SH-SY5Y (cell line): ENCODE measurements around the gene NOTUM.

Experiments
- GATA2 ChIP-seq: IDR thresholded peaks from 2 replicates; pipeline ENCODE4 v1.6.1; 2011; ENCODE audit warnings: mild to moderate bottlenecking, low read depth, low read length
- GATA3 ChIP-seq: IDR thresholded peaks from 2 replicates; pipeline ENCODE4 v1.6.1; 2011; ENCODE audit warnings: low read depth, mild to moderate bottlenecking, low read length, moderate library complexity

DNA sequence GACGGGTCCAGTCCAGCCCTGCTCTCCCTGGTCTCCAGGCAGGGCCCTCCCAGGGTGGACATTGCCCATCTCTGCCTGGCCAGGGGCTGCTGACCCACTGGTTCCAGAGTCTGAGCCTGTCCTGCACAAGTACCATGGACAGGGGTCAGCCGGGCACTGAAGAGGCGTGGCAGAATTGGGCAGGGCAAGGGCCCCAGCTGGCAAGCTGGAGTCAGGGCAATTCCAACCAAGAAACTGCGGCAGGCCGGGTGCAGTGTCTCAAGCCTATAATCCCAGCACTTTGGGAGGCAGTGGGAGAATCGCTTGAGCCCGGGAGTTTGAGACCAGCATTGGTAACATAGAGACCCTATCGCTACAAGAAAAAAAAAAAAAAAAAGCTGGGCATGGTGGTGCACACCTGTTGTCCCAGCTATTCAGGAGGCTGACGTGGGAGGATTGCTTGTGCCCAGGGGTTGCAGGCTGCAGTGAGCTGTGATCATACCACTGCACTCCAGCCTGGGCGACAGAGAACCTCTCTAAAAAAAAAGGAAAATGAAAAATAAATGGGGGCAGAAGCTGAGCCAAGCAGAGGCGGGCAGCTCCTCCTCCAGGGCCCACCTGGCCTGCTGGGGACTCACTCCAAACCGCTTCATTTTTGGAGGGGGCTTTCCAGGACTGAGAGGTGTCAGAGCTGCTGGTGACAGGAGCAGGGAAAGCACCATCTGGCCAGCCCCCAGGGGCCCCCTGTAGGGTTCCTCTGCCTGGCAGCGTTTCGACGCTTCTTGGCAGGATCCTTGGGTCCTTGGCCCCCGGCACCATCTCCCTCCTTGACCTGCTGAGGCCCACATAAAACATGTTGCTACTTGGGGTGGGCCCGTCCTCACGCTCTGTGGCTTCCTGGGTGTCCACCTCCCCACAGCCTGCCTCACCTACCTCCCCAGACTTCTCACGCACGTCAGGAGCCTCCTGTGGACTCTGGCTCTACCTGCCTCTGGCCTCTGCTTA is 30.6 kb downstream of the NOTUM start:
- TF ChIP-seq GATA2 (no peak), GATA3 (no peak)
